CD14-positive monocyte (primary cell): Measurements from ENCODE around the gene PARP16. TPM values are rescaled to one million over a fixed set of nuclear protein-coding genes. Genes with fewer than 3 reads are reported as not detected.

ENCODE experiments used
- DNase-seq, 3 donors: peaks; one replicate each; pipeline ENCODE4 v3.0.0-alpha.2; 2011 to 2022
- H2AFZ ChIP-seq: 2 replicates; pipeline ENCODE4 v1.6.0; 2012; ENCODE audit warnings: mild to moderate bottlenecking, low read depth, low read length, inconsistent platforms; ENCODE audit not compliant: insufficient read depth, poor library complexity, severe bottlenecking
- H3K27ac ChIP-seq, 2 donors: 1 replicate in 1 of 2; 2 replicates in 1 of 2; pipeline ENCODE4 v1.5.1; 2012 to 2013; ENCODE audit warnings: low read length in 2 of 2, control low read depth in 1 of 2, inconsistent platforms in 1 of 2, low read depth in 1 of 2, mild to moderate bottlenecking in 1 of 2
- H3K27me3 ChIP-seq, 2 donors: one replicate each; pipeline versions ENCODE4 v1.6.0 to v1.6.1; 2011 to 2013; ENCODE audit warnings: low read length in 2 of 2; ENCODE audit not compliant: control insufficient read depth in 2 of 2, insufficient read depth in 2 of 2
- H3K36me3 ChIP-seq, 2 donors: replicated peaks in 1 of 2; 1 replicate in 1 of 2; 2 replicates in 1 of 2; pipeline versions ENCODE4 v1.5.1 to v1.6.1; 2012 to 2013; ENCODE audit warnings: low read length in 2 of 2, control low read depth in 1 of 2, inconsistent platforms in 1 of 2, mild to moderate bottlenecking in 1 of 2; ENCODE audit not compliant: insufficient read depth in 2 of 2, control insufficient read depth in 1 of 2
- H3K4me1 ChIP-seq, 2 donors: 1 replicate in 1 of 2; 2 replicates in 1 of 2; pipeline versions ENCODE4 v1.5.1 to v1.6.1; 2012 to 2013; ENCODE audit warnings: low read length in 2 of 2, control low read depth in 1 of 2, inconsistent platforms in 1 of 2, mild to moderate bottlenecking in 1 of 2, moderate library complexity in 1 of 2; ENCODE audit not compliant: insufficient read depth in 2 of 2, control insufficient read depth in 1 of 2
- H3K4me2 ChIP-seq: replicated peaks from 2 replicates; pipeline ENCODE3; 2012; ENCODE audit warnings: low read length, moderate library complexity, mild to moderate bottlenecking; ENCODE audit not compliant: poor library complexity, severe bottlenecking; ENCODE audit errors: extremely low read depth
- H3K4me3 ChIP-seq, 3 experiments: fragments of 200-600 bp in 1 of 3; sonication (generic) in 1 of 3; replicated peaks in 1 of 3; 1 replicate in 2 of 3; 2 replicates in 1 of 3; pipeline ENCODE4 v1.5.1; 2011 to 2013; ENCODE audit warnings: low read length in 3 of 3, mild to moderate bottlenecking in 3 of 3, control low read depth in 2 of 3, low read depth in 2 of 3, inconsistent platforms in 1 of 3, moderate library complexity in 1 of 3
- H3K79me2 ChIP-seq: 2 replicates; pipeline ENCODE4 v1.6.0; 2012; ENCODE audit warnings: mild to moderate bottlenecking, control low read depth, inconsistent platforms, low read length, moderate library complexity; ENCODE audit not compliant: insufficient read depth
- H3K9ac ChIP-seq: 2 replicates; pipeline ENCODE4 v1.6.0; 2017; ENCODE audit warnings: low read length, mild to moderate bottlenecking; ENCODE audit not compliant: insufficient read depth, poor library complexity, severe bottlenecking
- H3K9me3 ChIP-seq, 2 donors: replicated peaks in 1 of 2; 1 replicate in 1 of 2; 2 replicates in 1 of 2; pipeline versions ENCODE4 v1.5.1 to v1.6.1; 2012 to 2013; ENCODE audit warnings: low read length in 2 of 2, control low read depth in 1 of 2; ENCODE audit not compliant: control insufficient read depth in 1 of 2, insufficient read depth in 1 of 2
- H4K20me1 ChIP-seq: 2 replicates; pipeline ENCODE4 v1.6.0; 2012; ENCODE audit warnings: mild to moderate bottlenecking, low read length, control low read depth, moderate library complexity; ENCODE audit not compliant: insufficient read depth
- H3K27ac Mint-ChIP-seq, 7 donors: one replicate each; pipeline ENCODE4 v1.8.0; 2020; ENCODE audit warnings: mild to moderate bottlenecking in 7 of 7, mixed read lengths in 7 of 7, moderate library complexity in 6 of 7, inconsistent platforms in 2 of 7
- H3K27me3 Mint-ChIP-seq, 3 donors: one replicate each; pipeline ENCODE4 v1.8.0; 2021 to 2022; ENCODE audit warnings: low read depth in 3 of 3, mild to moderate bottlenecking in 3 of 3, mixed read lengths in 3 of 3, moderate library complexity in 3 of 3, inconsistent platforms in 1 of 3
- H3K36me3 Mint-ChIP-seq, 2 donors: one replicate each; pipeline ENCODE4 v1.8.0; 2020; ENCODE audit warnings: mixed read lengths in 2 of 2, inconsistent platforms in 1 of 2, mild to moderate bottlenecking in 1 of 2
- H3K4me1 Mint-ChIP-seq: one replicate; pipeline ENCODE4 v1.8.0; 2020; ENCODE audit warnings: mild to moderate bottlenecking, mixed read lengths
- H3K4me3 Mint-ChIP-seq, 2 donors: one replicate each; pipeline ENCODE4 v1.8.0; 2020; ENCODE audit warnings: mild to moderate bottlenecking in 2 of 2, mixed read lengths in 2 of 2, moderate library complexity in 1 of 2
- H3K9me3 Mint-ChIP-seq, 7 donors: one replicate each; pipeline ENCODE4 v1.8.0; 2020 to 2022; ENCODE audit warnings: mixed read lengths in 7 of 7, mild to moderate bottlenecking in 6 of 7, moderate library complexity in 6 of 7, inconsistent platforms in 2 of 7
- WGBS: methylation state at CpG from one replicate; pipeline ENCODE4 v1.1.5; 2013; ENCODE audit warnings: missing lambda C conversion rate; ENCODE audit not compliant: insufficient coverage; 5-methylcytosine and 5-hydroxymethylcytosine counted together
- intact Hi-C, 2 donors: fragments of 100-400 bp; cut with micrococcal nuclease; formaldehyde crosslinking; loops; one replicate each; pipeline versions ENCODE4 v1.15.0 to v1.15.1; 2023
- polyA plus RNA-seq, 3 donors: library from polyadenylated mRNA; depleted of rRNA in 1 of 3; unstranded in 2 of 3; stranded (reverse) in 1 of 3; fragments of 300-500 nt in 2 of 3; fragments of >200 nt in 1 of 3; fragmentation: Illumina TruSeq in 2 of 3; gene quantifications; 1 replicate in 2 of 3; 2 replicates in 1 of 3; pipeline ENCODE4 v1.2.3, GENCODE V29; 2012 to 2021
- TF ChIP-seq, protein P1 (sequence below): fragments of 200-600 bp; IDR thresholded peaks from one replicate; pipeline ENCODE4 v1.8.0; 2022; ENCODE audit warnings: antibody characterized with exemption, mild to moderate bottlenecking

PARP16 gene
- polyA plus RNA-seq, 3 donors = 4.8 to 6.9 (median 5.7) TPM

DNA sequence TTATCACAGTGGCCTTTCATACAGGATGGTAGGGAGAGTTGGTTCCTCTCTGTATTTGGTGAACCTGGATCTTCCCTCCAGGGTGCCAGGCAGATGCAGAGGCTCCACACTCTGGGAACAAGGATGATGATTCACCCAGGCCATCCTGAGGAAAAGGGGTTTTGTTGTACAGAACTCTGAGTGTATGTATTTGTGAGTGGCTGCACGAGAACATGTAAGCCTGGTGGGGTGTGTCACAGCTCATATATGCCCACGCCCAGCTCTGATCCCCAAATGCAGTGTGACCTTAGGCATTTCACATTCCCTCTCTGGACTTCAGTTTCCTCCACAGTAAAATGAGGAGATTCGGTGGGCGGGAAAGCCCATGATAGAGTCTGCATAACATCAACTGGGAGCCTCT is 63.8 kb downstream of the PARP16 start:
- Histone ChIP-seq H3K4me1 (no peaks in the 10 kb centered on the region), H3K9me3 (no peaks in the 10 kb centered on the region), H4K20me1 (no peaks in the 10 kb centered on the region), H3K9ac (no peak overlapping the region), H3K36me3 (no peaks in the 10 kb centered on the region), H3K27me3 (no peaks in the 10 kb centered on the region), H2AFZ (peak overlapping the region; percentile 3), H3K27ac (no peak overlapping the region), H3K79me2 (no peaks in the 10 kb centered on the region), H3K4me3 (no peak overlapping the region), H3K4me2 (no peak overlapping the region)
- intact Hi-C loops = no loop called here
- WGBS = 100% methylated on average over 2 of the region's 4 CpGs
- TF ChIP-seq, protein P1, sequence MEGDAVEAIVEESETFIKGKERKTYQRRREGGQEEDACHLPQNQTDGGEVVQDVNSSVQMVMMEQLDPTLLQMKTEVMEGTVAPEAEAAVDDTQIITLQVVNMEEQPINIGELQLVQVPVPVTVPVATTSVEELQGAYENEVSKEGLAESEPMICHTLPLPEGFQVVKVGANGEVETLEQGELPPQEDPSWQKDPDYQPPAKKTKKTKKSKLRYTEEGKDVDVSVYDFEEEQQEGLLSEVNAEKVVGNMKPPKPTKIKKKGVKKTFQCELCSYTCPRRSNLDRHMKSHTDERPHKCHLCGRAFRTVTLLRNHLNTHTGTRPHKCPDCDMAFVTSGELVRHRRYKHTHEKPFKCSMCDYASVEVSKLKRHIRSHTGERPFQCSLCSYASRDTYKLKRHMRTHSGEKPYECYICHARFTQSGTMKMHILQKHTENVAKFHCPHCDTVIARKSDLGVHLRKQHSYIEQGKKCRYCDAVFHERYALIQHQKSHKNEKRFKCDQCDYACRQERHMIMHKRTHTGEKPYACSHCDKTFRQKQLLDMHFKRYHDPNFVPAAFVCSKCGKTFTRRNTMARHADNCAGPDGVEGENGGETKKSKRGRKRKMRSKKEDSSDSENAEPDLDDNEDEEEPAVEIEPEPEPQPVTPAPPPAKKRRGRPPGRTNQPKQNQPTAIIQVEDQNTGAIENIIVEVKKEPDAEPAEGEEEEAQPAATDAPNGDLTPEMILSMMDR = no peak
- Mint-ChIP-seq H3K27ac (no peak overlapping the region), H3K4me1 (peaks cover 3% of the 10 kb centered on the region), H3K9me3 (peaks cover 0 to 2% (median 0%) of the 10 kb centered on the region in 7 donors), H3K27me3 (peaks cover 0 to 5% (median 3%) of the 10 kb centered on the region in 3 donors), H3K4me3 (no peak overlapping the region), H3K36me3 (no peaks in the 10 kb centered on the region)
- no peak for DNase-seq

DNA sequence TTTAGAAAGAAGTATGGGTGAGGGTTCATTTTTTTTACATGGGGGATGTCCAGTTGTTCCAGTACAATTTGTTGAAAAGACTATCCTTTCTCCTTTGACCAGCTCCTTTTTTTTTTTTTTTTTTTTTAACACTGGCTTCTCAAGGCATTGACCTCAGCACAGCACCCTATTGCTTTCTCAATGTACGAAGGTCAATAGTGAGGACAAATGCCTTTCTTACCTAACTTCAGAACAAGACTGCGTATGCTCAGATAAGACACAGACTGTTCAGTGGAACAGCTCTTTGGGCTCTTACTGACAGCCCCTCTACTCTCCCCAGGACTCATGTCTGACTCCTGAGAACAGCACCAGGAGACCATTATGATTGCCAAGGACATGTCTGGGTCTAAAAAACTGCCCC is 65.0 kb downstream of the PARP16 start:
- Histone ChIP-seq H3K4me1 (no peaks in the 10 kb centered on the region), H3K4me3 (no peak overlapping the region), H4K20me1 (no peaks in the 10 kb centered on the region), H3K79me2 (no peaks in the 10 kb centered on the region), H3K9me3 (no peaks in the 10 kb centered on the region), H3K27ac (no peak overlapping the region), H3K4me2 (no peak overlapping the region), H3K27me3 (no peaks in the 10 kb centered on the region), H2AFZ (no peak overlapping the region), H3K36me3 (no peaks in the 10 kb centered on the region), H3K9ac (no peak overlapping the region)
- TF ChIP-seq, protein P1 = no peak
- 100% methylated on average over 2 of the region's 2 CpGs for WGBS
- peaks cover 0 to 8% (median 2%) of the 10 kb centered on the region in 3 donors for H3K27me3 Mint-ChIP-seq
- H3K36me3 Mint-ChIP-seq = no peaks in the 10 kb centered on the region
- H3K27ac Mint-ChIP-seq = no peak overlapping the region
- H3K4me3 Mint-ChIP-seq = no peak overlapping the region
- DNase-seq = no peak
- H3K9me3 Mint-ChIP-seq = peaks cover 0 to 2% (median 0%) of the 10 kb centered on the region in 7 donors
- H3K4me1 Mint-ChIP-seq = peaks cover 3% of the 10 kb centered on the region
- intact Hi-C loops = no loop called here
